GM20000 (cell line): ENCODE measurements around the gene TOMM22.

Experiments
- DNase-seq: peaks from one replicate; pipeline ENCODE4 v3.0.0; 2012; ENCODE audit warnings: low spot score
- TF ChIP-seq, protein P1 (sequence below): IDR thresholded peaks from 2 replicates; pipeline ENCODE4 v1.5.1; 2012; ENCODE audit warnings: mild to moderate bottlenecking, control low read depth; ENCODE audit errors: extremely low read depth, missing control alignments

Gene TOMM22

DNA sequence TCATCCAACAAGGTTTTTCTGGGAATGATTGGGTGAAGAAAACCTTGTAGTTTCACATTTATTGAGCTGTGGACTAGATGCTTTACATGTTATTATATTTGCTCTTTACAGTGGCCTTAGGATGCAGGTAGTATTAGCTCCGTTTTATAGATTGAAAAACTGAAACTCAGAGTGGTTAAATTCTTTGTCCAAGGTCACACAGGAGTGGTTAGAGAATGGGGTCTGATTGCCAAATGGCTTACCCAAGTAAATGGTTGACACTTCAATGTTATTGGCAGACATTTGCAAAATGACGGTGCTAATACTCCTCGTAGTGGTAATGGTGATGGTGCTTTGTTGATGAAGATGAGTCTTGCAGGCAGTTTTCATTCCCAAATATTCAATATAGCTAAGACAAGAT lies 26.2 kb downstream of the TOMM22 start:
- no peak for DNase-seq
- TF ChIP-seq, protein P1, sequence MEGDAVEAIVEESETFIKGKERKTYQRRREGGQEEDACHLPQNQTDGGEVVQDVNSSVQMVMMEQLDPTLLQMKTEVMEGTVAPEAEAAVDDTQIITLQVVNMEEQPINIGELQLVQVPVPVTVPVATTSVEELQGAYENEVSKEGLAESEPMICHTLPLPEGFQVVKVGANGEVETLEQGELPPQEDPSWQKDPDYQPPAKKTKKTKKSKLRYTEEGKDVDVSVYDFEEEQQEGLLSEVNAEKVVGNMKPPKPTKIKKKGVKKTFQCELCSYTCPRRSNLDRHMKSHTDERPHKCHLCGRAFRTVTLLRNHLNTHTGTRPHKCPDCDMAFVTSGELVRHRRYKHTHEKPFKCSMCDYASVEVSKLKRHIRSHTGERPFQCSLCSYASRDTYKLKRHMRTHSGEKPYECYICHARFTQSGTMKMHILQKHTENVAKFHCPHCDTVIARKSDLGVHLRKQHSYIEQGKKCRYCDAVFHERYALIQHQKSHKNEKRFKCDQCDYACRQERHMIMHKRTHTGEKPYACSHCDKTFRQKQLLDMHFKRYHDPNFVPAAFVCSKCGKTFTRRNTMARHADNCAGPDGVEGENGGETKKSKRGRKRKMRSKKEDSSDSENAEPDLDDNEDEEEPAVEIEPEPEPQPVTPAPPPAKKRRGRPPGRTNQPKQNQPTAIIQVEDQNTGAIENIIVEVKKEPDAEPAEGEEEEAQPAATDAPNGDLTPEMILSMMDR, result no peak

DNA sequence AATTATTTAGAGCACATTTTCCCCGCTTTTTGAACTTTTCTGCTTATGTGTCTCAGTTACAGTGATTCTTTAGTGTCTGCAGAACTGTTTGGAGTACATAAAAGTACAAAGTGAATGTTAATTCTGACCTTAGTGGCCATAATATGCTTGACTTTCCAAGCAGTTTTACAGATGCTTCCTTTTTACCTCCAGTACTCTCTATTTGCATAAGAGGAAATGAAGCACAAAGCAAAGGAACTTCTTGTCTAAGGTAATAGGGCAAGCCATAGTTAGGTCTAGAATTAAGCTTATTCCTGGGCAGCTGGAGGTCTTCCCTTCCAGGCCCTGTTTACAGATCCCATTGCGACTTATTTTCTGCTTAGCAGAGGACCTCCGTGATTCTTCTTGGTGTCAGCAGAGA lies 27.5 kb downstream of the TOMM22 start:
- TF ChIP-seq, protein P1, result no peak
- no peak for DNase-seq

DNA sequence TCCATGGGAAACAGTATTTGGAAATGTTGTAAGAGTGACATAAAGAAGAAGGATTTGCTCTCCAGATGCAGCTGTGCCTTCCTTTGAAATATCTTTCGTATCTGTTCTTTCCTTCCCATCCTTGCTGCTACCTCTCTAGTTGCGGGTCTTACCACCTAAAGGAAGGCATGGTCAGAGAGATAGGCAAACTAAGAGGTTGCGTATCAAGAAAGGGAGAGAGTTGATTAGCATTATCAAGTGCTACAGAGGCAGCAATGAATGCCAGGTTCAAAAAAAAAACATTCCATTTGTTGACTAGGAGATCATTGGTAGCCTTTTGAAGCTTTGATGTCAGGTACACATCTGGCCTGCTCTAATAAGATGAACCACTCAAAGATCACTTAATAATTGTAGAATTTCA lies 28.6 kb downstream of the TOMM22 start:
- DNase-seq, result no peak
- TF ChIP-seq, protein P1, result no peak

DNA sequence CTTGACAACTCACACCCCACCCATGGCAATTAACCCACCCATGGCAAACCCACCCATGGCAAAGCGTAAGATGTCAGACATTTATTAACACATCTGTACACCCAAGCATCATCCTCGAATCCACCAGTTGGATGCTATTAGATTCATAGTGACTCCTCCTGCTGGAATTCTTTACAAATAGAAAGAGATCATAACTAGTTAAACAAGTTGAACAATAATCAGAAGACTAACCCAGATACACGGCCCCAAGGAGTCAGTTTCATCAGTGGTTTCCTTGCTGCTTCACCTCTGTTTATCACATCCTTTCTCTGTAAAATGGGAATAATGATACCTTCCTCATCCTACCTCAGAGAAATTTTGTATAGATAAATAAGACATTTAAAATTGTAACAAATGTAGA lies 29.1 kb downstream of the TOMM22 start:
- no peak for DNase-seq
- TF ChIP-seq, protein P1, result no peak

DNA sequence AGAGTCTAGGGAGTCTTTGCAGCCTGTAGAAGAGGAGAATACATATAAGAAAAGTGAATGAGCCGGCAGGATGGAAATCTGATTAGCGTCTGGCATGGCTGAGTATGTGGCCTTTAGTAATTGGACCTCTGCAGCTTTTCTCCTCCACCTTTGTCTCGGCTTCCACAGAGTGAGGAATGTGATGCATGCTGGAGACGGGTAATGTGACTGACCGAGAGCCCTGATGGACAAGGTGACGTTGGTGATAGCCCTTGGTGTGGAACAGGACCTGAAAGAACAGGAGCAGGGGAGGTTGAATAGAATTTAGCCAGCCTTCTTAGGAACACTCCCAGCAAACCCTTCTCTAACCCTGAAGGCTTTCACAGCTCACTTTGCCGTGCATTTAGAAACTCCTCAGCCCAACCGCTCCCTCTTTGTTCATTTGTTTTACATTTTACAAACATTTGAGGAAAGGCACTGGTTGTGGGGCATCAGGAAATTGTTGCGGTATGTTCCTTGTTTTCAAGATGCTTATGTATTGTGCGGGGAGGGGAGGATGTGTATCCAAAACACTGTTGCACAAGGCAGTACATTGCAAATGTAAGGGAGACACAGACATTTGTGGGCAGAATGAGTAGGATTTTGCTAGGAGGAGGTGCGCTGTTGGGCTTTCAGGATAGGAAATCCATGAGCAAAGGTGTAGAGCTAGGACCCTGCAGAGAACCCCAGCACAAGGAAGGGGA lies 30.9 kb downstream of the TOMM22 start:
- TF ChIP-seq, protein P1, result no peak
- DNase-seq, result no peak

DNA sequence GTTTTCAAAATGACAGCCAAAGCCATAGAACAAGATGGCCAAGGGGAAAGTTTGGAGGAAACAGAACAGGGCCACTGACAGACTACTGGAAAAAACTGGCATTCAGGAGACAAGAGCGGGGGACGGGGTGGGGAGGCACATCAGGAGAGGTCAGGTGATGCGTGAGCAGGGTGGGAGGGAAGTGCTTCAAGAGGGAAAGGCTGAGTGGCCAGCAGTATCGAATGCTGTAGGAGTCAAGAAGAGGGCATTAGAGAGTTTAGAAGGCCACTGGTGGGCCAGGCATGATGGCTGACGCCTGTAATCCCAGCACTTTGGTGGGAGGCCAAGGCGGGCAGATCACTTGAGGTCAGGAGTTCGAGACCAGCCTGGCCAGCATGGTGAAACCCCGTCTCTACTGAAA lies 32.2 kb downstream of the TOMM22 start:
- TF ChIP-seq, protein P1, result no peak
- DNase-seq, result no peak

DNA sequence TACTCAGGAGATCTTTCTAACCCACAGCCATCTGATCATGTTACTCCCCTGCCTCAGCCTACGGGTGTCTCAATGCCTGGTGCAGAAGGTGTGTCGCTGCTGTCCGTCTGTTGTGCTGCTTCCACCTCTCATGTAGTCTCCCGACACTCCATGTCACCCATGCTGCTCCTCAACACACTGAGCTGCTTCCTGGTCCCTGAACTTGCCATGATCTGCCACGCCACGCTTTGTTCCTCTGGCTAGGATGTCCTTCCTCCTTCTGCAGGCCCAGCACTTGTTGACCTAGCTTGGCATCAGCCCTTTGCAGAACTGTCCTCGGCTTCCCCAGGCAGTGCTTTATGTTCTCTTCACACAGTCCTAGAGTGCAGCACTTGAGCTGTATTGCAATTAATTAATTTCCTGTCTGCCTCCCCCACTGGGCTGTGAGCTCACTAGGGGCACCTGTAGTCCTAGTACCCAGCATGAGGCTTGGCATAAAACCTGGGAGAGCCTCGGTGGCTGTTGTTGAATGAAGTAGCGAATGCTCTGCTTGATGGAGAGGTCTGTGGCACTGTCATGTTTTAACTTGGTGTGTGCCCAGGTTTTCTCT lies 33.5 kb downstream of the TOMM22 start:
- no peak for DNase-seq
- TF ChIP-seq, protein P1, result no peak
